Lower lobe of right lung (tissue), 2 donors: Measurements from ENCODE around the gene USP15. TPM values are rescaled to one million over a fixed set of nuclear protein-coding genes. Genes with fewer than 3 reads are reported as not detected.

Source experiments
- ATAC-seq, 2 donors: fragments of 200-7000 bp; cut with Tn5 transposase; one replicate each; pipeline ENCODE4 v1.9.1; 2020 to 2022; ENCODE audit warnings: mild to moderate bottlenecking in 2 of 2, moderate library complexity in 2 of 2
- DNase-seq: peaks from one replicate; pipeline ENCODE4 v3.0.0-alpha.2; 2020
- H3K27ac ChIP-seq: fragments of 200-600 bp; one replicate; pipeline ENCODE4 v1.8.0; 2022
- H3K27me3 ChIP-seq: fragments of 200-600 bp; one replicate; pipeline ENCODE4 v1.8.0; 2022; ENCODE audit warnings: low read depth
- H3K36me3 ChIP-seq: fragments of 200-600 bp; one replicate; pipeline ENCODE4 v1.8.0; 2022; ENCODE audit warnings: mild to moderate bottlenecking
- H3K4me1 ChIP-seq: fragments of 200-600 bp; one replicate; pipeline ENCODE4 v1.8.0; 2022
- H3K4me3 ChIP-seq: fragments of 200-600 bp; one replicate; pipeline ENCODE4 v1.8.0; 2022; ENCODE audit warnings: mild to moderate bottlenecking
- H3K9me3 ChIP-seq: fragments of 200-600 bp; one replicate; pipeline ENCODE4 v1.8.0; 2022
- intact Hi-C: fragments of 100-400 bp; cut with DNase I; formaldehyde crosslinking; loops from one replicate; pipeline ENCODE4 v1.11.0; 2022
- total RNA-seq: library from RNA; stranded (reverse); fragmentation: NEBNext Ultra II Directional; extraction: Animal tissue kit (Norgen Biotek cat#: 25700); gene quantifications from one replicate; pipeline ENCODE4 v1.2.1, GENCODE V29; 2021
- TF ChIP-seq, protein P1 (sequence below): fragments of 200-600 bp; IDR thresholded peaks from one replicate; pipeline ENCODE4 v1.8.0; 2022; ENCODE audit warnings: antibody characterized with exemption, mild to moderate bottlenecking
- donor health status: DM: no; HTN: yes; CAD: no; lungs with severe emphysema.

The USP15 gene
- total RNA-seq, 1 donor from 2014 or later = 91.9 TPM

DNA sequence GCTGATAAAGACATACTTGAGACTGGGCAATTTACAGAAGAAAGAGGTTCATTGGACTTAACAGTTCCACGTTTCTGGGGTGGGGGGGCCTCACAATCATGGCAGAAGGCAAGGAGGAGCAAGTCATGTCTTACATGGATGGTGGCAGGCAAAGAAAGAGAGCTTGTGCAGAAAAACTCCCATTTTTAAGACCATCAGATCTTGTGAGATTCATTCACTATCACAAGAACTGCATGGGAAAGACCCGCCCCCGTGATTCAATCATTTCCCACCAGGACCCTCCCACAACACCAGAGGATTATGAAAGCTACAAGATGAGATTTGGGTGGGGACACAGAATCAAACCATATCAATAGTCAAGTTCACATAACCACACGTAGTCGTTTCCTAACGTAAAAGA lies 85.5 kb downstream of the USP15 start:
- intact Hi-C loops = no loop called here
- Histone ChIP-seq H3K9me3 (no peaks in the 10 kb centered on the region), H3K4me1 (no peaks in the 10 kb centered on the region), H3K36me3 (peaks cover 19% of the 10 kb centered on the region), H3K27me3 (no peaks in the 10 kb centered on the region), H3K27ac (no peak overlapping the region), H3K4me3 (no peak overlapping the region)
- TF ChIP-seq, protein P1, sequence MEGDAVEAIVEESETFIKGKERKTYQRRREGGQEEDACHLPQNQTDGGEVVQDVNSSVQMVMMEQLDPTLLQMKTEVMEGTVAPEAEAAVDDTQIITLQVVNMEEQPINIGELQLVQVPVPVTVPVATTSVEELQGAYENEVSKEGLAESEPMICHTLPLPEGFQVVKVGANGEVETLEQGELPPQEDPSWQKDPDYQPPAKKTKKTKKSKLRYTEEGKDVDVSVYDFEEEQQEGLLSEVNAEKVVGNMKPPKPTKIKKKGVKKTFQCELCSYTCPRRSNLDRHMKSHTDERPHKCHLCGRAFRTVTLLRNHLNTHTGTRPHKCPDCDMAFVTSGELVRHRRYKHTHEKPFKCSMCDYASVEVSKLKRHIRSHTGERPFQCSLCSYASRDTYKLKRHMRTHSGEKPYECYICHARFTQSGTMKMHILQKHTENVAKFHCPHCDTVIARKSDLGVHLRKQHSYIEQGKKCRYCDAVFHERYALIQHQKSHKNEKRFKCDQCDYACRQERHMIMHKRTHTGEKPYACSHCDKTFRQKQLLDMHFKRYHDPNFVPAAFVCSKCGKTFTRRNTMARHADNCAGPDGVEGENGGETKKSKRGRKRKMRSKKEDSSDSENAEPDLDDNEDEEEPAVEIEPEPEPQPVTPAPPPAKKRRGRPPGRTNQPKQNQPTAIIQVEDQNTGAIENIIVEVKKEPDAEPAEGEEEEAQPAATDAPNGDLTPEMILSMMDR = no peak
- DNase-seq (no peak), ATAC-seq (no peak)

DNA sequence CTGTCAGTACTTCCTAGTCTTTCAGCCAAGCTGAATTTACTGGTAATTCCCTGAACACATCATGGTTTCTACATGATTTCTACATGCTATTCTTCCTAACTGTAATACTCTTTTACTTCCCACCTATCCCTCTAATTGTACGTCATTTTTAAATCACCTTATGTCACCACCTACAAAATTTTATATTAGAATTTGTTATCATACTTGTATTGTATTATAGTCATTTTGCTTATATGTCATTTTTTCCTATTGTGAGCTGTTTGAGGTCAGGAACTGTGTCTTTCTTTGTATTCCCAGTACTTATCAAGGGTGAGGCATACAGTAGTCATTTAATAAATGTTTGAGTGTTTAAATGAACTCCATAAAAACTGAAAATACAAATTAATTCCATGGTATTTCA lies 86.6 kb downstream of the USP15 start:
- Histone ChIP-seq H3K9me3 (no peaks in the 10 kb centered on the region), H3K4me3 (no peak overlapping the region), H3K4me1 (no peaks in the 10 kb centered on the region), H3K27ac (no peak overlapping the region), H3K36me3 (peaks cover 19% of the 10 kb centered on the region), H3K27me3 (no peaks in the 10 kb centered on the region)
- ATAC-seq = no peak
- intact Hi-C loops = no loop called here
- DNase-seq = no peak
- TF ChIP-seq, protein P1 = no peak

DNA sequence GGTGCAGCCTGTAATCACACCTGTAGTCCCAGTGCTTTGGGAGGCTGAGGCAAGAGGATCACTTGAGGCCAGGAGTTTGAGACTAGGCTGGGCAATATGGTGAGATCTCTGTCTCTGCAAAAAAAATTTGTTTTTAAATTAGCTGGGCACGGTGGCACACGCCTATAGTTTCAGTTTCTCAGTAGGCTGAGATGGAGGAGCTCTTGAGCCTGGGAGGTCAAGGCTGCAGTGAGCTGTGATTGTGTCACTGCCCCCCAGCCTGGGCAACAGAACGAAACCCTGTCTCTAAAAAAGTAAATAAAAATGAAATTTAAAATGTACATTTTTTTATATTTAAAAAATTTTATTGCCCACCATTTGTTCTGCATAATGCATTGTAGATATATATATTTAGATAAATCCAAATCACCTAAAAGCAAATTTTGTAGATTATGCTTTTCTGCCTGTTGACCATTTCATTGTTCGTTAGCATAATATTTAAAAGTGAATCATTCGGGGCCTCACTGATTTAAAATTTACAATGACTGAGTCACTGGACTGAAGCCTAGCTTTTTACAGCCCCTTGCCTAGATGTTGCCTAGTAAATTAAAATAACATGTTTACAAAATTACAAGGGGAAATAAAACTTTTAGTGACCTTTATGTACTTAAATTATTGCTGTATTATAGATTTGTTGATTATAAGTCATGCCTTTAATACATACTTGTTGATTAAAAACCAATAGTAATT lies 87.9 kb downstream of the USP15 start:
- Histone ChIP-seq H3K4me3 (no peak overlapping the region), H3K4me1 (no peaks in the 10 kb centered on the region), H3K27ac (no peak overlapping the region), H3K36me3 (peaks cover 12% of the 10 kb centered on the region), H3K9me3 (no peaks in the 10 kb centered on the region), H3K27me3 (no peaks in the 10 kb centered on the region)
- no peak for DNase-seq
- no peak for ATAC-seq
- intact Hi-C loops = no loop called here
- TF ChIP-seq, protein P1 = no peak

GRCh38 chr12:62350554-62350953 lies 90.3 kb downstream of the USP15 start:
- peaks cover 8% of the 10 kb centered on the region for H3K36me3 ChIP-seq
- no peaks in the 10 kb centered on the region for H3K4me1 ChIP-seq
- no peaks in the 10 kb centered on the region for H3K27me3 ChIP-seq
- no peak for ATAC-seq
- intact Hi-C loops = no loop called here
- TF ChIP-seq, protein P1 = no peak
- no peak overlapping the region for H3K4me3 ChIP-seq
- no peaks in the 10 kb centered on the region for H3K9me3 ChIP-seq
- H3K27ac ChIP-seq = no peak overlapping the region
- no peak for DNase-seq

GRCh38 chr12:62351326-62351725 lies 91.1 kb downstream of the USP15 start:
- intact Hi-C loops = no loop called here
- DNase-seq (no peak), ATAC-seq (no peak)
- Histone ChIP-seq H3K27ac (no peak overlapping the region), H3K4me1 (no peaks in the 10 kb centered on the region), H3K27me3 (no peaks in the 10 kb centered on the region), H3K9me3 (no peaks in the 10 kb centered on the region), H3K4me3 (no peak overlapping the region), H3K36me3 (peaks cover 8% of the 10 kb centered on the region)
- TF ChIP-seq, protein P1 = no peak
